GM18505 (cell line): ENCODE measurements around the gene BMPR1A.

Experiments used
- ATAC-seq: cut with Tn5 transposase; IDR thresholded peaks from one replicate; pipeline ENCODE4 v1.9.1; 2021; ENCODE audit not compliant: unreplicated experiment
- POLR2A ChIP-seq: IDR thresholded peaks from 4 replicates; pipeline ENCODE4 v1.6.1; 2011; ENCODE audit warnings: borderline replicate concordance; ENCODE audit not compliant: insufficient read depth, insufficient read length; ENCODE audit errors: extremely low read depth

The BMPR1A gene

GRCh38 chr10:86790394-86790793 lies 34.0 kb downstream of the BMPR1A start:
- TF ChIP-seq POLR2A, result no peak
- no peak for ATAC-seq

DNA sequence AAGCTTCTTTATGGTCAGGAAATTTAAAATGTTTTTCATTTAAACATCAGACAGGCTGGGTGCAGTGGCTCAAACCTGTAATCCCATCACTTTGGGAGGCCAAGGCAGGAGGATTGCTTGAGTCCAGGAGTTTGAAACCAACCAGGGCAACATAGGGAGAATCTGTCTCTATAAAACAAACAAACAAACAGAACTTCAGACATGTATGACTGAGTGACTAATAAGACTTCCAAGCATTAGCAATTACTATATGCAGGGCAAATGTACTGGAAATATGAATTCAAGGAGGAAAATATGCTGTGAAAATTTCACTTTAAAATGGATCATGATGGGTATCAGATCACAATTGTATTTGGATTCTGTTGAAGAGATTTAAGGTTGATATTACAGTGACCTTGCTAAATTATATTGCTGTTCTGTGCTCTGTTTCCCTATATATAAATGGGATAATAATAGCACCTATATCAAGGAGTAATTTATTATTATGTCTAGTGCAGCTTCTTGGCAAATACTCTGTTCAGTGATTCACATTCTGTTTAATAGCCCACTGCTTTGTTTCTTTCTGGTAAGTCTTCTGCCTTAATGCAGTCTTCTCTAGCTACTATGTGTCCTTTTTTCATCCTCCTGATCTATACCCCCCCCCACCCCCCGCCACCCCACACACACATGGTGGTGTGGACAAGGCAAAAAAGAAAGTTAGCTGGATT lies 36.2 kb downstream of the BMPR1A start:
- ATAC-seq, result no peak
- TF ChIP-seq POLR2A, result no peak

DNA sequence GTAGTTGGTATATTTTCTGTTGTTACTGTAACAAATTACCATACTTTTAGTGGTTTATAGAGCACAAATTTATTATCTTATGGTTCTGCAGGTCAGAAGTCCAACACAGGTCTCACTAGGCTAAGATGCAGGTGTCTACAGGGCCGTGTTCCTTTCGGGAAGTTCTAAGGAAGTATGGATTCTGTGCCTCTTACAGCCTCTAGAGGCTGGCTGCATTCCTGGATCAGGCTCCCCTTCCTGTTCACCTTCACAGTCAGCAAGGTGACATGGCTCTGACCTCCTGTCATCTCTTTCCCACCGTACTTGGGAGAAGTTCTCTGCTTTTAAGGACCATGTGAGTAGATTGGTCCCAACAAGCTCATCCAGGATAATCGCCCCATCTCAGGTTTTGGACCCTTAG lies 37.3 kb downstream of the BMPR1A start:
- ATAC-seq, result no peak
- TF ChIP-seq POLR2A, result no peak

DNA sequence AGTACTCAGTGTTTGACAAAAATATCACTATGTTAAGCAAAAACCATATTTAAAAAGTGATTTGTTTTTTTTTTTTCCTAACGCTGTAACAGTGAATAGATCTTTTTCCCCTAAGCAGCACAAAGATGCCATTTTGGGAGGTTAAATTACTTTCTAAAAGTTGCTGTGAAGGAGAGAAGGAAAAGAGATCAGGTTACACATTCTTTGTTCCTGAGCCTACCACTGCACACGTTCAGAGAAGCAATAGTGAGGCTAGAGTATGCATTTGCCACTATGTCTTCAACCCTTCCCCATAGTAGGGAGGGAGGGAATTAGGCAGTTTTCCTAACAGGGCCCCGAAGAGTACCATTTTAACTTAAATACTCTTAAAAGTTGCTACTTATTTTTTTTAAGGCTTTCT lies 38.9 kb downstream of the BMPR1A start:
- no peak for ATAC-seq
- TF ChIP-seq POLR2A, result no peak

DNA sequence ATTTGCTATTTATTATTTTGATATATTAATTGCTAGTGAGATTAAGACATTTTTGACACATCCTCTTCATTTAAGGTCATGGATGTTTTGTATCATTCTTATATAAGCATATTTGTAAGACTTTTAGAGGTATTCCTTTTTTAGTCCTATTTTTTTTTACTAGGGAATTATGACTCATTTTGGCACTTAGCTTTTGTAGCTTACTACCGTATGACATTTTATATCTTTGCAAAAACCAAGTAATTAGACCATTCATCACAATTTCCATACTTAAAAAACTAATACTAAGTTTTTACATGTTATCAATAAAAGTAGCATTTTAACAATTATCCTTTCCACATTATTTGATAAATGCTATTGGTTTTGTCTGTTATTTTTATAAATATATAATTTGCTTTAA lies 41.6 kb downstream of the BMPR1A start:
- no peak for ATAC-seq
- no peak for TF ChIP-seq POLR2A

- ATAC-seq, result no peak
- TF ChIP-seq POLR2A, result no peak
Measured at GRCh38 chr10:86798611-86799010, 42.2 kb downstream of the BMPR1A start.

- TF ChIP-seq POLR2A, result no peak
- ATAC-seq, result no peak
Measured at GRCh38 chr10:86799188-86799845, 42.9 kb downstream of the BMPR1A start.

DNA sequence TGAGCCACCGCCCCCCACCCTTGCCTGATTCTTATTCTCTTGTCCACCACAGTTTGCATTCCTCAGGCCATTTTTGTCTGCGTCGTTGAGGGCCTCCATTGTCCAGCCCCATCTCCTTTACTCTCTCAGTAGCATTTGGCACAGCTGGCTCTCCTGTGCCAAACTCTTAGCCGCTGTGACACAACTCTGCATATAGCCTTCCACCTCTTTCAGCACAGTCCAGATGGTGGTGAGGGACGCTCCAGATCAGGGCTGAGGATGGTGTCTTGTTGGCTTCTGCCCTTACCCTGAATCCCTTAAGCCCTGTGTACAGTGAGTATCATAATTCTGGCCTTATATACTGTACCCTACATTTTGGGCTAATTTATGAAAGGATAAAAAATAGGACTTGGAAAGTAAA lies 45.6 kb downstream of the BMPR1A start:
- no peak for TF ChIP-seq POLR2A
- ATAC-seq, result no peak

- no peak for TF ChIP-seq POLR2A
- ATAC-seq, result no peak
Measured at GRCh38 chr10:86802473-86803108, 46.2 kb downstream of the BMPR1A start.

GRCh38 chr10:86803156-86803555 lies 46.7 kb downstream of the BMPR1A start:
- no peak for TF ChIP-seq POLR2A
- ATAC-seq, result no peak

DNA sequence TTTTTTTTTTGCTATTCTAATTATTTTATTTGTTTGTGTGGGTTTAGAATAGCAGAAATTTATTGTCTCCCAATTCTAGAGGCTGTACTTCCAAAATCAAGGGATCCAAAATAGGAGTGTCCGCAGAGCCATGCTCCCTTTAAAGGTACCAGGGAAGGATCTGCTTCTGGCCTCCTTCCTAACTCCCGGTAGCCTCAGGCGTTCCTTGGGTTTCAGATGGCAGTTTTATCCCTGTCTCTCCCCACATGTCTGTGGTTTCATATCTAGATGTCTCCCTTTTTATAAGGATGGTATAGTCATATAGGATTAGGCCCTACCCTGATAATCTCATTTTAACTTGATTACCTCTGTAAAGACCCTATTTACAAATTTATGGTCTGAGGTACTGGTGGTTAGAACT lies 48.4 kb downstream of the BMPR1A start:
- no peak for ATAC-seq
- TF ChIP-seq POLR2A, result no peak

- ATAC-seq, result no peak
- TF ChIP-seq POLR2A, result no peak
Measured at GRCh38 chr10:86813101-86813500, 56.7 kb downstream of the BMPR1A start.

DNA sequence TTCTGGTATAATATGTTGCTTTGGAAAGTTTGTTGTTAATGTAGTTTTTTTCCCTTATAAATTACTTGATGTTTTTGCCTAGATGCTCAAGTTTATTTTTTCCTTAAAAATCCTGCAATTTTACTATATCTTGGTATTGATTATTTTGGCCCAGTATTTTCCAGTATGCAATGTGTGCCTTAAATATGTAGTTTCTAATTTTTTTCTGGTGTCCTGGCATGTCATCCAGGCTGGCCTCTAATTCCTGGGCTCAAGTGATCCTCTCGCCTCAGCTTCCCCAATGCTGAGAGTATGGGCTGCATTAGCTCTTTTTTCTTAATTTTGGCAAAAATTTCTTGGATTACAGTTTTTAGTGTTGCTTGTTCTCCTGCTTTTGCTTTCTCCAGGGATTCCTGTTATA lies 57.6 kb downstream of the BMPR1A start:
- no peak for ATAC-seq
- TF ChIP-seq POLR2A, result no peak

DNA sequence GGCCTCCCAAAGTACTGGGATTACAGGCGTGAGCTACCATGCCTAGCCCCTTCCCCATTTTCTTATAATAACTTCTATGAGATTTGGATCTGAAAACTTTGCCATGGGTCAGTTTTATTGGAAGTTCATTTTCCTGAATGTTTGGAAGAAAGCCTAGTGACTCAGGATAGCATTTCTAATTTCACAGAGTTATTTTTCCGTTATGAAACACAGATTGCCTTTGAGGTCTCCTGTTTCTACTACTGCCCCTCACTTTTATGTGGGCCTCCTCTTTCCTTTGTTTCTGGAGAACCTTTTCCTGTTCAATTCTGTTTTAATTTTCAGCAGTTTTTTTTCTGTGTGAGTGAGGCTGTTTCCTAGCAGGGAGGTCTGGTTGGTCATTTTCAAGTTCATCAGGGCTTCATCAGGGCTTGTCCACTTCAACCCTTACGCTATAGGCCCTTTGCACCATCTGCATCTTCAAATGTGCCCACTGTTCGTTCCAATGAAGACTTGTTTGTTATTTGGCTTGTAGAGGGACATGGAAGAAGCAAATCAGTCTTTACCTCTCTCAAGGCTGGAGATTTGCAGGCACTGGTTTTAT lies 58.7 kb downstream of the BMPR1A start:
- no peak for ATAC-seq
- no peak for TF ChIP-seq POLR2A
